HG02610 (cell line): Measurements from ENCODE around the gene MAP3K3.
A peak's percentile ranks its signal among the peaks of the same experiment; 100 is the strongest.

Source experiments
- ATAC-seq: cut with Tn5 transposase; IDR thresholded peaks from one replicate; pipeline ENCODE4 v1.9.1; 2021; ENCODE audit warnings: mild to moderate bottlenecking, moderate library complexity; ENCODE audit not compliant: unreplicated experiment

The MAP3K3 gene

DNA sequence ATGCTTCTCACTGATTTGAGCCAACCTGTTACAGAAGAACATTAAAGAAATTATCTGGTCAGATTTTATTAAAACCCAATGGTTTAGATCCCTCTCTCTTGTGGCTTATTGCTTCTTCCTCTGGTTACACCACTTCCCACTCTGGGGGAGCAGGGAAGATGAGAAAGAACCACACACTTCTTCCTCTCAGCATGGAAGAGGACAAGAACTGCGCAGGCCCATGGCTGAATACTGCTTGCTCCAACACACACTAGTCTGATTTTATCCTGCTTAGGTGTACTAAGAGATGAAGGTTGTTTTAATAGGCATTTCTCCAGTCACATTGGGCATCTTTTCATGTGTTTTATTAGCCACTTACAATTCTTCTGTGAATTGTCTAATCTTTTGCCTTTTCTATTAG, 27.6 kb downstream of the MAP3K3 start:
- no peak for ATAC-seq

DNA sequence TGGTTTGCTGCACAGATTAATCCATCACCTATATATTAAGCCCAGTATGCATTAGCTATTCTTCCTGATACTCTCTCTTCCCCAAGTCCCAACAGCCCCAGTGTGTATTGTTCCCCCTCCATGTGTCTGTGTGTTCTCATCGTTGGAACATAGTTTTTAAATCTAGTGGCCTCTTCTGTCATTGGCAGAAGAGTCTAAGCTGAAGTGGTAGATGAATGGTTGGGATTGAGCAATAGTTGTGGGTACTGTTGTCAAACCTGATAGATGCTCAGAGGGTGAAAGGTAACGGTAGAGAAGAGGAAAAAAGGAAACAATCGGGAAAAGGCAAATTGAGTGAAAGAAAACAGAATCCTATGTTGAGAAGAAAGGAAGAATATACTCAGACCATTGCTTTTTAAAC, 29.9 kb downstream of the MAP3K3 start:
- ATAC-seq = no peak

DNA sequence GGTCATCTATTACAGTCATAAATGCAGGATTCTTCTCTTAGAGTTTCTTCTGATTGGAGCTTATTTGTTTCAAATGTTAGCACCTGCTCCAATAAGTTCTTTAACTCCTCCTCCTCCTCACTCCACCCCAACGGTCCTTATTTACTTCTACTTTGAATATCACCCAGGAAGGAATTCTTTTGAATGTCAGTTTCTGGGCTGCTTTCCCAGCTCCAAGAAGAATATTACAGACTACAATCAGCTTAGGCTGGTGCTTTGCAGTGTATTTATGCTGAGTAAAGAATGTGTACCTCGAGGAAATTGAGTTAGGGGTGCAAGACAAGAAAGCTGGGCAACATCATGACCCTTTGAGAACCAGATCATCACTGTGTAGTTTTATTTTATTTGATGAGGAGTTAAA, 30.8 kb downstream of the MAP3K3 start:
- no peak for ATAC-seq

DNA sequence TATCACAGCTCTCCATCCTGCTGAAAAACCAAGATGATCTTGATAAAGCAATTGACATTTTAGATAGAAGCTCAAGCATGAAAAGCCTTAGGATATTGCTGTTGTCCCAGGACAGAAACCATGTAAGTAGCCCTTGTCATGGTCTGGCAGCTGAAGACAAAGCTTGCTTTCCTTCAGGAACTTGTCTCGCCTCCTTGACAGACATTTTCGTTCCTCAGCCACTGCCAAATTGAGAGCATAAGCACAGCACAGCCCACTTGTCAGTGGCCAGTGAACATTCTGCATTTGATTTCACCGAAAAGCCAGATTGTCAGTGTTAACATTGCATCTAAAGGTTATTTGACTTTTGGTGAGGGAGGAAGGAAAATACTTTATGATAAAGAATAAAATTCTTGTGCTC, 35.6 kb downstream of the MAP3K3 start:
- ATAC-seq = no peak

DNA sequence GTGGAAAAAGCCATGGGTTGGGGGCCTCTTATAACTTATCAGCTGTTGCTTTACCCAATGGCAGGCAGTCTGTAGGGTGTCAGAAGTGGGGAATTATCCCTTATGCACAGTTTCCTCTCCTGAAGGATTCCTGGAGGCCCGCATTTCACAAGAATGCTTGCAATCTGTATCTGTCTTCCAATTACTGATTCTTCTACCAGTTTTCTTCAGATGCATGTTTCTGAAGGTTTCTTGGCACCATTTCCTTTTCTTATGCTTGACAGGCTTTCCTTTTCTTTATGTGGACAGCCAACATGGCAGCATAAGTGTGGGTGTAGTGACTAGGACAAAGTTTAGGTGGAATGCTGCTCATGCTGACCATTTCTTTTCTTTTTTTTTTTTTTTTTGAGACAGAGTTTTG, 36.1 kb downstream of the MAP3K3 start:
- ATAC-seq = no peak

DNA sequence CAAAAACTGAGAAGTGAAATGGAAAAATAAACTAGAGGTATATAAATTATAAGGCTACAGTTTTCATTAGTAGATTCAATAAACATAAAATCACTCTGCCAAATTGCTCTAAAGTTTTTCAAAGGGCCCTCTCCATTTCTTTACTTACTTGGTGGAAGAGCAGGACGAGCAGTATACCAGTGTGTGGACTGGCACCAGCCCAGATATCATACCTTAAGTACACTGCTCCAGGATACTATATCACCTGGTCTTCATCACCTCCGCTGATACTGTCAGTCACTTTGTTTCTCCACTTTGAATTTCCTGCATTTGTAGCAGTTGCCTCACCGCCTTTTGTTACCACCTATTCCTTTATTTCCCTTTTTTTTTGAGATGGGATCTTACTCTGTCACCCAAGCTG, 37.6 kb downstream of the MAP3K3 start:
- ATAC-seq = no peak

DNA sequence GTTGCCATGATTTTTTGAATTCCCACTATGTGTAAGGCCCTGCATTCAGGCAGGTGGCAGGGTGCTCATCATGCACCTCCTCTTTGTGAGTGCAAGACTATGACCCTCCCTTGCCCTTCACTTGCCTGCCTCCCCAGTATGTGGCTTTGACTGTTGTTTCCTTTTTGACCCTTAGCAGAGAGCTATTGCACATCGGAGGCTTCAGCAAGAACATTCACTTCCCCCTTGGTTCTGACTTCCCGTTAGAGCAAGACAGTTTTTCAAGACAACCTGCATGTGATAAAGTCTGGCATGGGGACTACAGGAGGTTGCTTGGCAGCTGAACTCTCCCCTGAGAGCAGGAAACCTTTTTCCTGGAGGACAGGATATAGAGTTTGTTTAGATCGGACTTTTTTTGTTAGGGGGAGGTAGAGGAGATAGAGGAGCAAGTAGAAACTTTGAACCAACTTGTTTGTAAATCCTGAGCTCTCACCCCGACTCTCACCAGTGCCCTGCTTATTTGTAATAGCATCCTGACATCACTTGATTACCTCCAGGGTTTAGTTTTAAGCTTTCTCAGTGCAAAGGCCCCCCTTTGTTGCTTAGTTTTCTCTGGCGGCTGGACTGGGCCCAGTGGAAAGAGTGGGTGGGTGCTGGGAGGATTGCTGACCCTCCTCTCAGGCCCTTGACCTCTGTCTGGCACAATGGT, 43.5 kb downstream of the MAP3K3 start:
- ATAC-seq = no peak

DNA sequence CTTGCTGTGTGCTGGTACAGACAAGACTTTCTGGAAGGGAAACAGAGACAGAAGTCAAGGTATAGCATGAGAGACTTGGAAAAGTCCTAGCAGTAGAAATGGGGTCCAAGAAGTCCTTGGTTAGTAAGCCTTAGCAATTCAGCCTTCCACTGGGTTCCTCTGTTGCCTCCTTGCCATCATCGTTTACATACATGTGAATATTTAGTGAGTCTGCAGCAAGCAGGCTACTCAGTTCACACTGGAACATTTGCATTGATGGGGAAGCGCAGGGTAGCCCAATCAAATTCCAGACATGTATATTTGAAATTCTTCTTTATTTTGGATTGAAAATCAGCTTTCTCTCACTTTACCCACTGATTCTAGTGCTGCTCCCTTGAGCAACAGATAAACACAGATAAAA, 50.6 kb downstream of the MAP3K3 start:
- no peak for ATAC-seq

DNA sequence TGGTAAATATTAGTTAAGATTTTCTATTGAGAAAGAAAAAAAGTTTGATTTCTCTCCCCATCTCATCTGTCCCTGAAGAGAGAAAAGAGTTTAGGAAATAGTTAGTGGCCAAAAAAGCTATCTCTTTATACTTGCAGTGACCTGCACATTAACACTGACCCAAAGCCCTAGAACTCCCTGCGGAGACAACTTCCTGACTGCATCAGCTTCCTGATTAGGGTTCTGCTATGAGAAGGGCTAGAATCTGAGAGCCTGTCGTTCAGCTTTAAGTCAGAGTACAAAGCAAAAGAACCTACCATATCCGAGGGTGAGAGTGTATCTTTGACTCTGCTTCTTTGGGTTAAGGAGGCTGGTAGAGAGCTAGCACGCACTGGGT, 53.0 kb downstream of the MAP3K3 start:
- no peak for ATAC-seq

DNA sequence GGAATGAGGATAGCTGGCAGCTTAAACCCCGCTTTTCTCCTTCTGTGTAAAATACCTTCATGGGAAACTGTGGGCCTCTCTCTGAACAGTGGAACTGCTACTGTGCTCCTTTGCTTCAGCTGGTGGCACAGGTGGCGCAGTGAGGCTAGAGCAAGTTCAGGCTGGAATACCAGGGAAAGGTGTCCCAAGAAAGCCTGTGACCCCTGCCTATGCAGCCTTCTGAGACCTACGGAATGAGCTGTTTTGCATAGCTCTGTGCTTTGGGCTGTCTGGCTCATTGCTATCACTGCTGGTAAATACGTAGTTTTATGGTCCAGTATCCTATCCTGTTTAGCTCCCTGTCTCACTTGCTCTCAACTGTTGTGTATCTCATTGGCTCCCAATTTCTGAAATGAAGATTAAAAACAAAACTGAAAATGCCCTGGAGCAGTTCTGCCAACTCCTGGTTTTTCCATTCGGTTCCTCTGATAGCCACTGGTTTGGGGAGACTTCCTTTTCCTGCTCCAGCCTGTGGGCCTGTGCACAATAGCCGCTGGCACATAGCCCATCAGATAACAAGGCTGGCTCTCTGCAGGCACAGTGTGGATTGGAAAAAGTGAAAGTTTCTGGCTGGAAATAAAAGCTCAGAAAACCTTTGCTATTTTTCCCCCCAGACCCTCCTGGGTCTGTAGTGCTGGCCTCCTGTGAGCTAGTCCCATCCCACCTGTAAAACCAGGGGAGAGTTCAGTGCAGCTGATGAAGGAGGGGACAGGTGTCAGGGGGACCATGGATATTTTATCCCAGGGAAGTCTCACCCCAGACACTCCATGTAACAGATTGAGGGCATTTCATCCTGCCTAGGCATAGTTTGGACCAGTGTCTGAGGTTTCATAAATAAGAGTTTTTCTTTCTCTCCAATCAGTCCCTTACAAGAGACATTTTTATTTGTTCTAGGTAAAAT, 53.7 kb downstream of the MAP3K3 start:
- ATAC-seq = no peak

DNA sequence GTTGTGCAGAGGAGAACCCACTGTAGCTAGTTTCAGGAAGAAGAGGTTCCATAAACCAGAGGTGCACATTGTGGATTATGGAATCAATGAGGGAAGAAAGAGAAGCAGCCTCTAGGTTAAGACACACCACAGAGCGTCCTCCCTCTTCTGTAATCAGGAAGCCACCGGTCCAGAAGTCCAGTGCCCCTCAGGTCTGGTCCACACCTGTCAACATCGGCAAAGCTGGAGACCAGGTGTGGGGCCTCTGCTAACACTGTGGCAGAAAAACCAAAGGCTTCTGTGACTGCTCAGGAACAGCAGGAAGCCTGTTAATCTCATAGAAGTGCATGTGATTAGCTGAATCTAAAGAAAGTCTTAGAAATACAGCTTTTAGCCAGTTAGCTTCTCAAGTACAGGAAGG, 54.4 kb downstream of the MAP3K3 start:
- no peak for ATAC-seq

DNA sequence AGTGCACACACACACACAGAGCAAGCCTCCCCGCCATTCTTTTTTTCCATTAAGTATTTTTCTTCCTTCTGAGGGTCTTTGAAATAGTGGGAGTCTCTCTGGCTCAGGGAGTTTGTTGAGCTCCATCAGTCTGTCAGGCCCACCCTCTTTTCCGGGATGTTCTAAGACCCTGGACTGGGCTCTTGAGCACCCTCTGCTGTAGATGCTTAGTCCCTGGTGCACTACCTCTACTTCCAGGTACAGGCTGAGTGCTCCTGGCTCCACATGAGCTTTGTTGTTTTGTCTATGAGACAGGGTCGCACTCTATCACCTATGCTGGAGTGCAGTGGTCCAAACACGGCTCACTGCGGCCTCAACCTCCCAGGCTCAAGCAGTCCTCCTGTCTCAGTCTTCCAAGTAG, 57.0 kb downstream of the MAP3K3 start:
- ATAC-seq = no peak

DNA sequence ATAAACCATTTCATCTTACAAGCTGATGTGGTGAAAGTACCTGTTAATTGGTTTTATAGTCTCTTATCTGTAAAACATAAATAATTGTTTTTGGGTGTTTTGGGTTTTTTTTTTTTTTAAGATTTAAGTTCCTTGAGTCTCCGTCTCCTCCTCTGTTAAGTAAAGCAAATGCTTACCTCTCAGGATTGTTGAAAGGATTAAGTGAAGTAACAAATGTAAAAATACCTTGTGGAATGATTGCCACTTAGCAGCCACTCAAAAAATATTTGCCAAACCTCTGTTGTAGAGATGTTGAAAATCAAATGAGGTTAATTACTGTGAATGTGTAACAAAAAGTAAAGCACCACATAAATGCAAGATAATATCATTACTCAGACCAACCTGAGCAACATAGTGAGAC, 58.5 kb downstream of the MAP3K3 start:
- no peak for ATAC-seq

DNA sequence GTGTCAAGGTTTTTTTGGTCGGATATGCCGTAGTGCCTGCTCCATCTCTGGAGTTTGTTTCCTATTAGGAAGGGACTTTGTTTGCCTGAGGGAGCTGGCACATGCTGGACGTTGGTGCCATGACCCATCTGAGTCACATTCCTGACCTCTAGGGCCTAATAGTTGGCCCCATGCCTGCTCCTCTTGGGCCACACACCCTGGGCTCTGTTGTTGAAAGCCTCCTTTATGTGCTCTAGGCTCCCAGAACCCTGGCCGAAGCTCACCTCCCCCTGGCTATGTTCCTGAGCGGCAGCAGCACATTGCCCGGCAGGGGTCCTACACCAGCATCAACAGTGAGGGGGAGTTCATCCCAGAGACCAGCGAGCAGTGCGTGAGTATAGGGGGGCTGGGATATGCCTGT, 59.3 kb downstream of the MAP3K3 start:
- no peak for ATAC-seq

DNA sequence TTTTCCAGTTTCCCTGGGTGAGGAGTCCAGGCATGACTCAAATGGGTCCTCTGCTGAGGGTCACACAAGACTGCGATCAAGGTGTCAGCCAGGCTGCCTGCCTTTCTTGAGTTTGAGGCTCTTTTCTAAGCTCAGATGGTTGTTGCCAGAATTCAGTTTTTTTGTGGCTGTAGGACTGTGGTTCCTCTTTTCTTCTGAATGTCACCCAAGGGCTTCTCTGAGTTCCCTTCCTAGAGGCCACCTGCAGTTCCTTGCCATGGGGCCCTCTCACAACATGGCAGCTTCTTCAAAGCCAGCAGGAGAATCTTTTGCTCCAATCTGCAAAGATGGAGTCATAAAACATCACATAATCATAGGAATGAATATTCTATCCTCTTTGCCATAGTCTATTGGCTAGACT, 60.2 kb downstream of the MAP3K3 start:
- no peak for ATAC-seq

DNA sequence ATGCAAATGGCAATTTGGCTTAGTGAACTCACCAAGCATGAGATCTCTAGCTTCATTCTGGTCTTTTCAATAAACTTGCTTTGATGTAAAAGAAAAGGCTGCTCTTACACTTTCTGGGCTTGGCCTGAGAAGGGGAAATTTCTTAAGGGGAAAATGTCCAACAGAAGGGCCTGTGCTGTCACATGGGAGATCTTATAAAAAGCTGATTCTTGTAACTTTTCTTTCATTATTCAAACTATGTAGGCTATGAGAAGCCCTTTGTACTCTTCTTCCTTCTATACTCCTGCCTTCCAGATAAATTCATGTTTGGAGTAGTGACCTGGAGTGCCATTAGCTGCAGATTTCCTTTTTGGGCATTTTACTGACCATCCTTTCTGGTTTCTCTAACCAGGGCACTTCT, 60.8 kb downstream of the MAP3K3 start:
- no peak for ATAC-seq

DNA sequence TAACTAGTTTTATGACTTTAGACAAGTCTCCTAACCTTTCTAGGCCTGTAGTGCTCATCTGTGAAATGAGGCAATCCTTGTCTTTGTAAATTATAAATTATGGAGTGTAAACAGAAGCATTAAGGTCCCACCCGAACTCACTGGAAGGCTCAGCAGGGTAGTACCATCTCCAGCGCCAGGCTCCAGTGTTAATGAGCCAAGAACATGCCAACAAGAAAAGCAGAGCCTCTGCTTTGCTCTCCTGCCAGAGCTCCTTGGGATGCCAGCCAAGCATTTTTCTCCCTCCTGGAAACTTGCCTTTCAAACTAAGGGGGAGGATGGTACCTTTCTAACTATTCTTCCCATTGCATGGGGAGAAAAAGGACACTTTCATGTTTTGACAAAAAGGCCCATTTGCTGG, 62.8 kb downstream of the MAP3K3 start:
- no peak for ATAC-seq

DNA sequence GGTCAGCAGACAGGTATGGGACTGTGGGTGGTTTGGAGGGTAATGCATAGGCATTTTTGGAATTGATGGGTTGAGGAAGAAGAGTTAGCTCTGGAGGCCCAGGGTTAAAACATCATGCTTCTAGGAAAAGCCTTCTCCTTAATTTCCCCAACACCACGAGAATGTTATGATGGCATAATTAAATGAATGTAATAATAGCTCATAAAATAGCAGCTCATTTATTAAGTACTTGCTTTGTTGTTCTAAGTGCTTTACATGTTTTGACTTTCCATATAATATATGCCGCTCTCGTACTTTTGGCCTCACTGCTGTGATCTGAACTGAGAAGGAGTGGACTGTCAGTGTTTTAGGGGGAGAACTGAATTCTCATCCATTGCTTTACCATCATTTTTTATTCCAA, 63.4 kb downstream of the MAP3K3 start:
- ATAC-seq = no peak

DNA sequence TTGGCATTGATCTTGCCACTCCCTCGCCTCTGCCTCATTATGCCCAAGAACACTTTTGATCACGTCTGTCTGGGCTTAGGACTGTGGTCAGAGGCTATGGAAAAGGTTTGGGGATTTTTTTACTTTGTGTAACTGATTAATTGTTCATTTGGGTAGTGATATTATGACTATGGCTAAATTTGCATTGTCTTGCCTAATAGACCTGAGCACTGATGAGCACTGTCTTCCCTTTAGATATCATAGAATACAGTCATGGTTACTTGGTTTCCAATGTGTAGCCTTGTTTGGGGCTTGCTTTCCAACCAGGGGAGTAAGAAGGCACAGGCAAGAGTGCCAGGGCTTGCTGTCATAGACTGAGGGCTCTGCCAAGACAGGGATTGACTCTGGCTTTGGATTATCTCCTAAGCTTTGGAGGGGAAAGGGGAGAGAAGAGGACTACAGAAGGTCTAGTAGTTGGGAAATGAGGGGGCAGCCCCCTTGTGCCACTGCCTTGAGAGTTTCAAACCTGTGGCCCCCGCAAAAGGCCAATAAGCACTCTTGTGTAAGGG, 64.0 kb downstream of the MAP3K3 start:
- ATAC-seq = peak; percentile 59

DNA sequence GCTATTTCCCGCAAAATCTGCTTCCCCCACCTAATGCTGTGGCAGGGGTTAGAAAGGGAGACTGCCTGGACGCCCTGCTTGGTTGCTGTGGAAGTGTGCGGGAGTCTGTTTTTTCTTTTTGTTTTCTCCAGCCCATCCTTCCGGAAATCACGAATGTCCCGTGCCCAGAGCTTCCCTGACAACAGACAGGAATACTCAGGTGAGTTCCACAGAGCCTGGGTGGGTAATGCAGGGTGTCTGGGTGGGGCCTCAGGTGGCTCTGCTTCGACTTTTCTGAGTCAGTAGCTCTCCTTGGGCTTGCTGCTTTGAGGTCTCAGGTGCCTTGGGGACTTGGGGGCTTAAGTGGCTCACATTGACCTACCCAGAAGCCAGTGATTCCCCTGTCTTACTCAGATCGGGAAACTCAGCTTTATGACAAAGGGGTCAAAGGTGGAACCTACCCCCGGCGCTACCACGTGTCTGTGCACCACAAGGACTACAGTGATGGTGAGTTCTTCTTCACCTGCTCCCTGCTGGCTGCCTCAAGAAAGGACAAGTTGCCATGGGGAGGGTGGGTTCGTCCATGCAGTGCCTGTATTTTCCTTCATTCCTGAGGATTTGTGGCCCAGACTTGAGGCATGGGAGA, 66.3 kb downstream of the MAP3K3 start:
- no peak for ATAC-seq

DNA sequence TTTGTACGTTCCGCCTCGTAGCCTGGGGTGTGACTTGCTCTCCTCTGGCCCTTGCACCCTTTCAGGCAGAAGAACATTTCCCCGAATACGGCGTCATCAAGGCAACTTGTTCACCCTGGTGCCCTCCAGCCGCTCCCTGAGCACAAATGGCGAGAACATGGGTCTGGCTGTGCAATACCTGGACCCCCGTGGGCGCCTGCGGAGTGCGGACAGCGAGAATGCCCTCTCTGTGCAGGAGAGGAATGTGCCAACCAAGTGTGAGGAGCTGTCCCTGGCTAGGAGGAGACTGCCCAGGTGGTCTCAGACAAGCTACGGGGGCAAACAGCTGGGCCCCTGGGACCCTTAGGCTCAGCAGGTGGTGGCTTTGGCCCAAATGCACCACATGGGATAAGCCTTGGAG, 67.3 kb downstream of the MAP3K3 start:
- no peak for ATAC-seq
